Measurements from ENCODE around the gene AMER3.

Gene AMER3

GRCh38 chr2:130756053-130756873 lies 923 bp downstream of the AMER3 start:
- peak overlapping the region; percentile 51 for H3K4me3 ChIP-seq (ENCODE audit: low read depth, low read length)
- no peak for TF ChIP-seq CTCF (IDR thresholded peaks at IDR 0.05; ENCODE audit: control insufficient read depth, extremely low read depth, insufficient read depth)
- DNase-seq (ENCODE audit: low read depth), result no peak

GRCh38 chr2:130756874-130757668 lies 1.7 kb downstream of the AMER3 start:
- no peak for DNase-seq (ENCODE audit: low read depth)
- no peak overlapping the region for H3K4me3 ChIP-seq (ENCODE audit: low read depth, low read length)
- TF ChIP-seq CTCF (IDR thresholded peaks at IDR 0.05; ENCODE audit: control insufficient read depth, extremely low read depth, insufficient read depth), result no peak

GRCh38 chr2:130759906-130760753 lies 4.8 kb downstream of the AMER3 start:
- no peak overlapping the region for H3K4me3 ChIP-seq (ENCODE audit: low read depth, low read length)
- no peak for TF ChIP-seq CTCF (IDR thresholded peaks at IDR 0.05; ENCODE audit: control insufficient read depth, extremely low read depth, insufficient read depth)
- DNase-seq (ENCODE audit: low read depth), result peak; percentile 36

GRCh38 chr2:130760754-130761751 lies 5.7 kb downstream of the AMER3 start:
- DNase-seq (ENCODE audit: low read depth), result no peak
- no peak overlapping the region for H3K4me3 ChIP-seq (ENCODE audit: low read depth, low read length)
- no peak for TF ChIP-seq CTCF (IDR thresholded peaks at IDR 0.05; ENCODE audit: control insufficient read depth, extremely low read depth, insufficient read depth)

DNA sequence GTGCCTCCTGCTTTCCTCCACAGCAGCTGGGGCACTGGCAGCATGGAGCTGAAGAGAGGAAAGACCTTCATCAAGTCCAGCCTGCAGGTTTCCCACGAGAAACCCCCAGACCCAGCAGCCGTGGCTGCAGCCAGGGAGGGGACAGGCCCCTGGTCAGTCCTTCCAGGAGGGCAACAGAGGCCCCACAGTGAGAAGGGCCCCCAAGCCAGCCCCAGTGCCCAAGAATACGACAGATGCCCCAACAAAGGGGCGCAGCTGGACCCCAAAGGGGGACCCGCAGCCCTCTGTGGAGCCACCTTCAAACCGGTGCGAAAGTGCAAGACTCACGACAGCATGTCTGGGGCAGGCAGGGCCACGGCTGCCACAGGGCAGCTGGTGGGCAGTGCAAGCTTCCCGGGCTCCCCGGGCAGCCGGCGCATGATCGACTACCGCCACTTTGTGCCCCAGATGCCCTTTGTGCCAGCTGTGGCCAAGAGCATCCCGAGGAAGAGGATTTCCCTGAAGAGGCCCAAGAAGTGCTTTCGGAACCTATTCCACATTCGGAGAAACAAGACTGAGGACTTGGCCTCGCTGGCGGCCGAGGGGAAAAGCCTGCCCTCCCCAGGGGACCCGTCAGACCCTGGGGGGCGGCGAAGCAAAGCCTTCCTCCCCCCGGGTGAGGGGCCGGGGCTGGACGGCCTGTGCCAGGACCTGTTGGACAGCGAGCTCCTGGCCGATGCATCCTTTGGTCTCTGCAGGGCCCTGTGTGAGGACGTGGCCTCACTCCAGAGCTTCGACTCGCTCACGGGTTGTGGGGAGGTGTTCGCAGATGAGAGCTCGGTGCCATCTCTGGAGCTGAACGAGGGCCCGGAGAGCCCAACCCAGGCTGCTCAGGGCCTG lies 6.9 kb downstream of the AMER3 start:
- no peak for DNase-seq (ENCODE audit: low read depth)

More for the DNA sequence above, 6.9 kb downstream of the AMER3 start:
- H3K4me3 ChIP-seq (ENCODE audit: low read depth, low read length), result no peak overlapping the region
- TF ChIP-seq CTCF (IDR thresholded peaks at IDR 0.05; ENCODE audit: control insufficient read depth, extremely low read depth, insufficient read depth), result no peak
